GM19397 (cell line): ENCODE data around the gene FLYWCH1.

Experiments
- ATAC-seq: cut with Tn5 transposase; IDR thresholded peaks from one replicate; pipeline ENCODE4 v1.9.1; 2021; ENCODE audit warnings: mild to moderate bottlenecking, moderate library complexity; ENCODE audit not compliant: unreplicated experiment

FLYWCH1 gene

GRCh38 chr16:2967721-2968161, 56.0 kb downstream of the FLYWCH1 start:
- no peak for ATAC-seq

- ATAC-seq = no peak
Observed at GRCh38 chr16:2968368-2968737, 56.6 kb downstream of the FLYWCH1 start.

- ATAC-seq = peak; percentile 76
Observed at GRCh38 chr16:2968738-2969544, 57.2 kb downstream of the FLYWCH1 start, which contains the start of gene PAQR4. Gene PAQR4 (plus strand): TSS chr16:2969348. CDS start chr16:2969675, 327 bp downstream.

- ATAC-seq = peak; percentile 18
Observed at GRCh38 chr16:2969545-2970521, 58.1 kb downstream of the FLYWCH1 start.

- no peak for ATAC-seq
Observed at GRCh38 chr16:2970563-2970962, 58.8 kb downstream of the FLYWCH1 start.

- no peak for ATAC-seq
Observed at GRCh38 chr16:2971134-2971984, 59.6 kb downstream of the FLYWCH1 start.

- ATAC-seq = no peak
Observed at GRCh38 chr16:2971985-2972784, 60.5 kb downstream of the FLYWCH1 start.

GRCh38 chr16:2973093-2973492, 61.4 kb downstream of the FLYWCH1 start:
- ATAC-seq = no peak

GRCh38 chr16:2973605-2974318, 62.0 kb downstream of the FLYWCH1 start:
- ATAC-seq = no peak

GRCh38 chr16:2974319-2975056, 62.8 kb downstream of the FLYWCH1 start:
- ATAC-seq = no peak

GRCh38 chr16:2975161-2975795, 63.5 kb downstream of the FLYWCH1 start:
- ATAC-seq = no peak

- no peak for ATAC-seq
Observed at GRCh38 chr16:2976201-2976600, 64.5 kb downstream of the FLYWCH1 start.

GRCh38 chr16:2976673-2977072, 64.9 kb downstream of the FLYWCH1 start:
- no peak for ATAC-seq

- no peak for ATAC-seq
Observed at GRCh38 chr16:2977440-2977839, 65.7 kb downstream of the FLYWCH1 start.

- no peak for ATAC-seq
Observed at GRCh38 chr16:2979669-2980226, 68.0 kb downstream of the FLYWCH1 start.

- ATAC-seq = peak; percentile 85
Observed at GRCh38 chr16:2980227-2981176, 68.8 kb downstream of the FLYWCH1 start, which contains the start of gene PKMYT1. Gene PKMYT1 (minus strand): TSS chr16:2980446. CDS start chr16:2979657, 789 bp downstream.
